Stimulated activated CD4-positive, alpha-beta T cell treated with anti-CD3 and anti-CD28 coated beads, Interleukin-2, amount 100 ng/mL, for 24 hours (primary cell): Measurements from ENCODE around the gene TTC27.
"Not testable (repeated sequence)": the region's sequence is repeated elsewhere in the genome, so short reads cannot be mapped to it uniquely, and the experiment has no call there.

Experiments used
- DNase-seq, 2 donors: peaks; one replicate each; pipeline ENCODE4 v3.0.0-alpha.2; 2020

The TTC27 gene

DNA sequence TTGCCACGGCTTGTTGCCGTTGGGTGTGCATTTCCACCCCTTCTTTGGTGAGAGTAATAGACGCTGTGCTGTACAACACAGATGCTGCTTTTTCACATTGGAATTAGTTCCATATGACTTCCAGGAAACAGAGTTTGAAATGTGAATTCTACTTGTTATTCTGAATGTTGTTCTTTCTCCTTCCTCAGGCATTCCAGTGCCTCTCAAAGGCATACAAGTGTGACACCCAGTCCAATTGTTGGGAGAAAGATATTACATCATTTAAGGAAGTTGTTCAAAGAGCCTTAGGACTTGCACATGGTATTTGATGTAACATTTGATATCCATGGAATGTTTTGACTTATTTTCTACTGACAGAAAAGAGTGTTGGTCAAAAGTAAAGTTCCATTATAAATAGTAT, 184.5 kb downstream of the TTC27 start:
- no peak for DNase-seq

DNA sequence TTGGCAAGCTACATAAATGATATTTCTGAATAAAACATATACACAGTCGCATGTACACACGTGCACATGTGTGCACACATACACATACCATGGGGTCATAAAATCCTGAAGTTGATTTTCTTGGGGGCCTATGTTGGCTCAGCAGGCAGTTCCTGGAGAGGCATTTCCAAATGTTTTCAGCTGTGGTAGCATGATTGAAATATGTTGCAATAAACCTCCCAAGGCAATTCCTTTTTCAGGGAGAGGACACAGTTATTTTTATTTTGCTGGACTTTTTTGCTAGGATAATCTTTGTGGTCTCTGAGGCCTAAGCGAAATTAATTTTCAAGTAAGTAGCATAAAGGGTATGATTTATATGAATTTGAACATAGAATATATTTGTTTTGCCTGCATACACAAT, 192.2 kb downstream of the TTC27 start:
- DNase-seq, result no peak

DNA sequence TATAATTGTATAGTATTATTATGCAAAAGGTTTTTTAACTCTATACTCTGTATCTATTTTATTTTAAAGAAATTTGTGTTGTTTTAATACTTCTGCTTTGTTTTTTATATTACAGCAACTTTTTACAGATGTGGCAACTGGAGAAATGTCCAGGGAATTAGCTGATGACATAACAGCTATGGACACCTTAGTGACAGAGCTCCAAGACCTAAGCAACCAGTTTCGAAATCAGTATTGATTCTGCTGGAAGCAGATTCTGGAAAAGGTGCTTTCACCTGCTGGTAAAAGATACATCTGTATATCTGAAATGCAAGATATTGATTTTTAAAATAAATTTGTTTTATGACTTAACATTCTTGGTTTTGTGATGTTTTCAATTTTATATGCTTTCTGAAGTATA, 192.9 kb downstream of the TTC27 start:
- DNase-seq, result no peak

DNA sequence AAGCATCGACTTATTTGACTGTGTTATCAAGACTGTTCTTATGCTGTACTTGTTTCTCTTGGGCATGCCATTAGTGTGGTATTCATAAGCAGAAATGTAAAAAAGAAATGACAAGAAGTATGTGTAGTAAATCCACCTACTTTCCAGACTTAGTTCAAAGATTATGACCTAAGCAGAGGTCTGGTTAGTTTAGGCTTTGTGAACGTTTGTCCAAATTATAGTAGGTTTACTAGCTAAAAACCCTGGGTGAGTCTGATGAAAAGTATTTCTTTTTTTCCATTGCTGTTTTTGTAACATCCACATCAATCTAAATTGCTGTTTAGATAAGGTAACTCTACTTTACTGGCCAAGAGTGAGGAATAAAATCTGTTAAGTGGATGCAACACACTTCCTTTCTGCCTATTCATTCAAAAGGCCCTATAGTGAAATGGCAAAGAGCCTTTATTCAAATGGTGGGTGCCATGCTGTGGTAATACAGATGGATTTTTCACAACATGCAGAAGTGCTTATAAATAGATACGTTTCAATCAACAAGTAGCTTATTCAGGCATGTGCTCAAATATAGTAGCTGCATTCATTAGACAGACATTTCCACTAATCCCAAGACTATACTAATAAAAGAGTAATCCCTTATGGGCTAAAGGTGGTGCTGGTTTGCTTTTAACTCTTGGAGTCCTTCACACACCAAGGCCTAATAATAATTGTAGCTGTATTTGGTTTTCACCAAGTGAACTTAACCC, 196.4 kb downstream of the TTC27 start:
- DNase-seq, result no peak

DNA sequence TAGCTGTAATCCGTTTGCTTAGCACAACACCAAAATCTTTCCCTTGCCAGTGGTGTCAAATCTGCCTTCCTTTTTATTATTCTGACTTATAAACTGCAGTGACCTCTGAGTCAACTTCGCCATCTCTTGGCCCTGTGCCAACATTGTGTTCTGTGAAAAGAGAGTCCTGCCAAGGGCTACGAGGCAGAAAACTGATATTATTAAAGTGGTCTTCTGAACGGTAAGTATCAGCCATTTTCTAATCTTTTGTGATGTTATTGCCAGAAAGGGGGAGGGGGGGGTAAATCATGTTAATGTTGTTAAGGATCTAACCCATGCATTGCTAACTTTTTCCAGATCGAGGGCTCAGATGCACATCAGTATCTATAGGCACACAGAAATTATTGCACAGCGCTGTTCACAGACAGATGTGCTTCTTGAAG, 197.5 kb downstream of the TTC27 start:
- DNase-seq, result no peak

DNA sequence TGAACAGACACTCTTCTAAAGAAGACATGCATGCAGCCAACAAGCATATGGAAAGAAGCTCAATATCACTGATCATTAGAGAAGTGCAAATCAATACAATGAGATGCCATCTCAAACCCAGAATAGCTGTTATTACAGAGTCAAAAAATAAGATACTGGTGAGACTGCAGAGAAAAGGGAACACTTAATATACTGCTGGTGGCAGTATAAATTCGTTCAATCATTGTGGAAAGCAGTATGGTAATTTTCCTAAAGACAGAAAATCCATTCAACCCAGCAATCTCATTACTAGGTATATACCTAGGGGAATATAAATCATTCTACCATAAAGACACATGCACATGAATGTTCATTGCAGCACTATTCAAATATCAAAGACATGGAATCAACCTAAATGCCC, 202.3 kb downstream of the TTC27 start:
- DNase-seq, result no peak

DNA sequence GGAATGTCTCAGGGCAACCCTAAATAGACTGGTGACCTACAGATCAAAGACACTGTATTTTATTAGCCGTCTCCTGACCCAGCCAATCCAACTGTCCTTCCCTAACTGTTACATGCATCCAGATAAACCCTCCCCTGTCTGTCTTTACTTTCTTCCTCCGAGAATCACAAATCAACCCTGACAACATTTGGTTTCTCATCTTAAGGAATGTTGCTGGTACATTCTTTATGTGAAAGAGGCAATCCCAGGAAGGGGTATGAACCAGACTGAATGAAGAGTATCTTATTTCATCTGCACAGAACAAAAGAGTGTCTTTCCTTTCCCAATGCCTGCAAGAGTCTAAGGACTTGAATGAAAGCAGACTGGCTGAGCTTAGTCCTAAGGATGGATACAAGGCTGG, 205.0 kb downstream of the TTC27 start:
- no peak for DNase-seq

DNA sequence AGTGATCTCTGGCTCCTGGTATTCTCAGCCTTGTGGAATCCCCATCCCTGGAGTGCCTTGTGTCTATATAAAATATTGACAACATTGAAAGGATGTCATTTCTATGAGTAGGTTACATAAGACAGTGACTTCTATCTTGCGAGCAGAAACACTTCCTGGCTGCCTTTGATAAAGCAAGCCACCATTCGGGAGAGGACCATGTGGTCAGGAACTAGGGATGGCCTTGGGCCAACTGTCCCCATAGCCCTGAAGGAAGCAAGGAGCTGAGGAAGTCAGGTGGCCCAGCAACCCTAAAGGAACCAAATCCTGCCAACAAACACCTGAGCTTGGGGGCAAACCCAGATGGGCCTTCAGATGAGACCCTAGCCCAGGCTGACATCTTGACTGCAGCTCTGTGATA, 205.9 kb downstream of the TTC27 start:
- DNase-seq, result no peak

DNA sequence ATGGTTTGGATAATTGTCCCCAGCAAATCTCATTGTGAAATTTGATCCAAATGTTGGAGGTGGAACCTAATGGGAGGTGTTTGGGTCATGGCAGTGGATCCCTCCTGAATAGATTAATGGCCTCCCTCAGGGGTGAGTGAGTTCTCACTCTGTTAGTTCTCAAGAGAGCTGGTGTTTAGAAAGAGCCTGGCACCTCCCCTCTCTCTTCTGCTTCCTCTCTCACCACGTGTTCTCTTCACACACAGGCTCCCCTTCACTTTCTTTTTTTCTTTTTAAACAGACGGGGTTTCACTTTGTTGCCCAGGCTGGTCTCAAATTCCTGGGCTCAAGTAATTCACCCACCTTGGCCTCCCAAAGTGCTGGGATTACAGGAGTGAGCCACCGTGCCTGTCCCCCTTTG, 207.3 kb downstream of the TTC27 start:
- no peak for DNase-seq

DNA sequence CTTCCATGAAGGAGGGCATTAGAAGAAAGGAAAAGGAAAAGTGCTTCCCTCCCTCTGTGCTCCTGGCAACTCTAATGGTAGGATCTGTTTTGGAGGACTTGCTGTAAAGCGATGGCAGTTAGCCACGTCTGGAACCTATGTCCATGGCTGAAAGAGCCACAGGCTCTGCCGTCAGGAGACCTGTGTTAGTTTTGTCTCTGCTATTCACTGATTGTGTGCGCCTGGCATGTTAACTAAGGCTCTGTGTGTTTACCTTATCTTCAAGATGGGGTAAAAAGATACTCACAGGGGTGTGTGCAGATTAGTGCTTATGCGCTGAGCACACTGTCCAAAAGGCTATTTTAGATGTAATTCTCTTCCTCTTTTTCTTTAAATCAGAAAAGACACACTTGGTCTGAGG, 209.1 kb downstream of the TTC27 start:
- DNase-seq, result no peak

DNA sequence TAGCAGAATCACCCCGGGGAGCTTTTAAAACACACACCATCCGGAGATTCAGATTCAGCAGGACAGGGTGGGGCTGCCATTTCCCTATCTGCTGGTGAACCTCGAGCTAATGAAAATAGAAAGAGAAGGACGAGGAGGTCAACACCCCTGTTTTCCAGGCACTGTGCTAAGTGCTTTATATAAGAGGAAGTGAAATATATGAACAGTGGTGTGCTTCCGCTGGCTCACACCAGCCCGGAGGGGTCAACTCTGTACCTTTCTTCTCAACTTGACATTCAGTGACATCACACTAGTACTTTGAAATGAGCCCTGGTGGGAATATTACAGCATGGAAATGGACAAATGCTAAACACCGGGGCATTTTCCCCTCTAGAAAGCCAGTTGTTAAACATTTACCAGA, 210.6 kb downstream of the TTC27 start:
- no peak for DNase-seq

DNA sequence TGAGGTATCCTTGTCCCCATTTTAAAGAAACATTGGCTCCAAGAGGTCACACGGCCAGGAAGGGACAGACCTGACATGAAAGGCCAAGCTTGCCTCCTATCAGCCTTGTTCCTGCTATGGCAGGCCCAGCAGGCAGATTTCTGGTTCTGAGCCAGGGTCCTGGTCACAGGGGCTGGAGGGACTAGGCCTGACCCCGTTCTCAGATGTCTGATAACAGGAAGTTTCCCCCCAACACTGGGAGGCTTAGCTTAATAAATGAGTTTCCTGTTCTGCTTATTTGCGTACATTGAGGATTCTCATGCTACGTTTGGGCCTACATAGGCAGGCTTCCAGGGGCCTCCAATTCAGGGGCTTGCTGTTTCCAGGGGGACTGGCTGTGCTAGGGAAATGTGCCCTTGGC, 211.1 kb downstream of the TTC27 start:
- DNase-seq, result no peak

DNA sequence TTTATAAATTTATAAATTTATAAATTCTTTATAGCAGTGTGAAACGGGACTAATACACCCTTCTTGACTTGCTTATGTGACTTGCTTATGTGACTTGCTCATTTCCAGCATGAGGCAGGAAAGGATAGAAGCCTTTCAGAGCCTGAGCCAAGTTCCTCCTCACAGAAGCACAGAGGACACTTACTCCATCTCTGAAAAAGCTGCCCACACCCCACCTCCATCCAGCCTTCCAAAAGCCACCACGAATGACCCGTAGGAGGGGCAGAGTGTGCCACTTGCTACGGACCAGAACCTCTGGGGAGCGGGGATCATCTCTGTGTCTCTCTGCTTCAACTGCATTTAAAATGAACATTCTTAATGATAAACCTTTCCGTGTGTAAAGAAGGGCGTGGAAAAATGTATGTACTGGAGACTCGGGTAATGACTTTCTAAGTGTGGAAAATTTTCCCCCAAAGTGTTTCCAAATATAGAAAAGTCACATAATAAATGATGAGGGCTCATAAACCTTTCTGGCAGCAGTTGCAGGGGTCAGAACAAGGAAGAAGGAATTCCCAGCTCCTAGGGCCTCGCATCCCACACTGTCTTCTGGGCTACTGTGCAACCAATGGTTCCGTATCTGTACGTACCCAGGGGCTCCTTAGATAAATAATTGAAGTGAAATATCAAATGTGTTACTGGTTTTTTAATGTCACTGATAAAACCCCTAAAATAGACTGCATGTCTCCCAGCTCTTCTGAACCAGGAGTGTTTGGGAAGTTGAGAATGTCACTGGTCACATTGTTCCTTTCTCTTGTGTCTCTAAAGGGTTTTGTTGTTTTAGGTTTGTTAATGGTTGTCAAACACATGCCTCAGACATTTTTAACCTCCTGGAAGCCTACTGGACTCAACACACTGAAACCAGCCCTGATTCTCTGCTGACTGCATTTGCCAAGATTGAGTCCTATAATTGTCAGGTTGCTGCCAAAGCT, 214.4 kb downstream of the TTC27 start:
- DNase-seq, result no peak

DNA sequence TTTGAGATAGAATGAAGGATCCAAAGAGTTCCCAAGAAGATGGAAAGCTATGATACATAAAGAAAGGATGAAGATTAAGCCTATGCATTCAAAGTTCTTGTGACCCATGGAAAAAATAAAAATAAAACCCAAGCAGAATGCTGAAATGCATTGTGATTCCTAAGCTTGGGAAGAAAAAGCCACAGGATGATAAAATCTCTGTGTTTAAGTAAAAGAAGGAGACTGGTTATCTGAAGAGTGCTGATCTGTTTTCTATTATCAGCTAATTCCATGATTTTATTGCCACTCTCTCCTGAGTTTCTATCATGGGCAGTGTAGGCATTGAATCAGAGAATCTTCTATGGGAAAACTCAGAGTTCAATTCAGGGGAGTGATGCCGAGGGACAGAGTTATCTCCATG, 215.8 kb downstream of the TTC27 start:
- DNase-seq, result no peak

DNA sequence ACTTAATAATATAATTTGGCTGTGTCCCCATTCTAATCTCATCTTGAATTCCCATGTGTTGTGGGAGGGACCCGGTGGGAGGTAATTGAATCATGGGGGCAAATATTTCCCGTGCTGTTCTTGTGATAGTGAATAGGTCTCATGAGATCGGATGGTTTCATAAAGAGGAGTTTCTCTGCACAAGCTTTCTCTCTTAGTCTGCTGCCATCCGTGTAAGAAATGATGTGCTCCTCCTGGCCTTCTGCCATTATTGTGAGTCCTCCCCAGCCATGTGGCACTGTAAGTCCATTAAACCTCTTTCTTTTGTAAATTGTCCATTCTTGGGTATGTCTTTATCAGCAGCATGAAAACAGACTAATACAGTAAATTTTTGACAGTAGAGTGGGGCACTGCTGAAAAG, 216.4 kb downstream of the TTC27 start:
- DNase-seq, result no peak

DNA sequence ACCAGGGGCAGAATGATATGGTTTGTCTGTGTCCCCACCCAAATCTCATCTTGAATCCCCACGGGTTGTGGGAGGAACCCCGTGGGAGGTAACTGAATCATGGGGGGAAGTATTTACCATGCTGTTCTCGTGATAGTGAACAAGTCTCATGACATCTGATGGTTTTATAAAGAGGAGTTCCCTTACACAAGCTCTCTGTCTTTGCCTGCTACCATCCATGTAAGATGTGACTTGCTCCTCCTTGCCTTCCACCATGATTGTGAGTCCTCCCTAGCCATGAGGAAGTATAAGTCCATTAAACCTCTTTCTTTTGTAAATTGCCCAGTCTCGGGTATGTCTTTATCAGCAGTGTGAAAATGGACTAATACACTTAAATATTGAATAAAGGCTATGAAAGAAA, 218.4 kb downstream of the TTC27 start:
- DNase-seq, result not testable (repeated sequence)

DNA sequence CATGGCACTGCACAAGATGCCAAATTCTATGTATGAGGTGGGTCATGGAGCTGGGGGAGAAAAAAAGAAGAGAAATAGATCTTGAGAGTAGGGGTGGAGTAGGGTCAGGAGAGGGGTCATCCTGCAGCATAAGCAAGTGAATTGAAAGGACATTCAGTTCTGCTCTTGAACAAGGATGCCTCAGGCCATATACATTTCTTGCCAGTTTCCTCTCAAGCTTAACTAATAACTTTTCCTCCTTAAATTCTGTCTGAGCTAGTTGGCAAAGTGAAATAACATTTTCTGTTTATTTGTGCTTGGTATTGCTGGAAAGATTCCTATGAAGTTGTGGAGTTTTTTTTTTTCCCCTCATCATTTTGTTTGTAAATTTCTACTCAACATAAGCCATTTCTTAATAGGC, 219.9 kb downstream of the TTC27 start:
- no peak for DNase-seq

DNA sequence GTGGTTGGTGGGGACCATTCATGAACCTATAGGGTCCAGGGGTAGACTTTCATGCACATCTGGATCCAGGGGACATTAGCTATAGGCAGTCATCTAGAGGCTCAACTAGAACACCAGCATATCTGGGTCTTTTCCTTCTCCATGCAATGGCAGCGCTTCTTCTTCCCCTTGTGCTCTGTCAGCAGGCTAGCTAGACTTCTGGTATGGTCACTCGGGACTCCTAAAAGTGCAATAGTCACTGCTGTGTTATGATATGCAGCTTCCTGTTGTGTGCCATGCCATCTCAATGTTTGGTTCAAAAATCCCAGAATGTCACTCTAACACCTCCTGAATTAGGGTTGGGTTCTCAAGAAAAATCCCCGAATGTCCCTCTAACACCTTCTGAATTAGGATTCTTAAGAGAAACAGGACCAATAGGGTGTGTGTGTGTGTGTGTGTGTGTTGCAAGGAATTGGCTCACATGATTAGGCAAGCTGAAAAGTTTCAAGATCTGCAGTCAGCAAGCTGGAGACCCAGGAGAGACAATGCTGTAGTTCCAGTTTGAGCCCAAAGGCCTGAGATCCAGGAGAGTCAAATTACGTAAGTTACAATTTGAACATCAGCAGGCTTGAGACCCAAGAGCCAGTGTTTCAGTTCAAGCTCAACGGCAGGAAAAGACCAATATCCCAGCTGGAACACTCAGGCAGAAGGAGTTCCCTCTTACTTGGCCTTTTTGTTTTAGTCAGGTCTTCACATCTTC, 221.8 kb downstream of the TTC27 start:
- DNase-seq, result no peak

DNA sequence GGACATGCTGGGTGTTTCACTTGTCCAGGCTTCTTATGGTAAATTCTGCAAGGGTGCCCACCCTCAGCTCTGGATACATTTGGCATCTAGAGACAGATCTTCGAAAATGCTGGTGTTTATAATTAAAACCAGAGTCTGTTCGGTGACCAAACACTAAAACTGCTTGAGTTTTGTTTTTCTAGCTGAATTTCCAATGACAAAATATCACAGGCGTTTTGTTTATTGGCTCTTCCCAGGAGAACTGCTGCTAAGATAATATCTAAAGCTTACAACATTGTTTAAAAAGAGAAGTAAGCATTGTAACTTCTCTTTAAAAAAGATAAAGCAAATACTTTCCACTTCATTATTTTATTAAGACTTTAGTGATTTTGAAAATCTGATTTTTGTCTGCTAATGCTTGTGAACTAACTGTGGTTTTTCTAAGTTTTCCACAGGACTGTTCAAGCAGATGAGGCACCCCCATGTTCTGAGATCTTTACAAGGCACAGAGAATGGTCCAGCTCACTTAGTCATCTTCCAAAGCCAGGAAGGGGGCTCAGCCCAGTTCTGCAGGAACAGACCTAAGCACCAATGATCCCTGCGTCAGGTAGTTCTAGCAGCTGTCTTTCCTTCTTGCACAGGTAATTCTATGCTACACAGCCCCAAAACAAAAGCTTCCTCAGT, 224.1 kb downstream of the TTC27 start:
- DNase-seq, result no peak

DNA sequence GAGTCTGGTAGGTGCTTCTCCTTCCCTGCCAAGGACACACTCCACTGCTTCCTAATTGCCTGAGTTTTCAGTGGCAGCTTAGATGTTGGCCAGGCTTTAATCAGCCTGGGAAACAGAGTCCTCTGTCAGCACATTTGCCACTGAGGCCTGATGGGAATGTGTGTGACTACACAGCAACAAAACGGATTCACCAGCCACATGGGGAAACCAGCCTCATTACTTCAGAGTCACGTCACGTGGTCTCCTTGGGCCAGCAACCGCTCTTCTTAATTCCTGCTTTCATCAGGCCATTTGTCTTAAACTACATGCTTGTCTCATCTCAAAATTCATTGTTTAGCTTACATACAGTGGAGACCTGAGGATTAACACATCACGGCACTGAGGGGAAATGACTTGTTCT, 225.0 kb downstream of the TTC27 start:
- DNase-seq, result no peak

DNA sequence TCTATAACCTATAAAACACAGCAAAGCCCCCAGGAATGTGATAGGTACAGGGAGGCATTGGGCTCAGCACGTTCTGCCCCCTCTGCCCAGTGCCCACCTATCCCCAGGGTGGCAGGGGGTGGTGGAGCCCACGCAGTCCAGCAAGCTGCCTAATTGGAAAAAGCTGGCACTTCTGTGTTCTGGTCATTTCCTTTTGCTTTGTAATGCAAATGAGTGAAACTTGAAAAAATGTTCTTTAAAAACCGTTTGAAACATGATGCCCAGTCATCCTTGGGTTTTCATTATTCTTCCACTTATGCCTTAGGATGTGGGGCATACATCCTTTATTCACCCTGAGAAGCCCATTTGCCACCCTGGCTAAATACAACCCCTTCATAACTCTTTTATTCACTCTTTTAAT, 229.0 kb downstream of the TTC27 start:
- no peak for DNase-seq

DNA sequence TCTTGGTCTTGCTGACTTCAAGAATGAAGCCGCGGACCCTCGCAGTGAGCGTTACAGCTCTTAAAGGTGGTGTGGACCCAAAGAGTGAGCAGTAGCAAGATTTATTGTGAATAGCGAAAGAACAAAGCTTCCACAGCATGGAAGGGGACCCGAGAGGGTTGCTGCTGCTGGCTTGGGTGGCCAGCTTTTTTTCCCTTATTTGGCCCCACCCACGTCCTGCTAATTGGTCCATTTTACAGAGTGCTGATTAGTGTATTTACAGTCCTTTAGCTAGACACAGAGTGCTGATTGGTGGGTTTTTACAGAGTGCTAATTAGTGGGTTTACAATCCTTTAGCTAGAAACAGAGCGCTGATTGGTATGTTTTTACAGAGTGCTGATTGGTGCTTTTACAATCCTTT, 230.9 kb downstream of the TTC27 start:
- DNase-seq, result no peak

DNA sequence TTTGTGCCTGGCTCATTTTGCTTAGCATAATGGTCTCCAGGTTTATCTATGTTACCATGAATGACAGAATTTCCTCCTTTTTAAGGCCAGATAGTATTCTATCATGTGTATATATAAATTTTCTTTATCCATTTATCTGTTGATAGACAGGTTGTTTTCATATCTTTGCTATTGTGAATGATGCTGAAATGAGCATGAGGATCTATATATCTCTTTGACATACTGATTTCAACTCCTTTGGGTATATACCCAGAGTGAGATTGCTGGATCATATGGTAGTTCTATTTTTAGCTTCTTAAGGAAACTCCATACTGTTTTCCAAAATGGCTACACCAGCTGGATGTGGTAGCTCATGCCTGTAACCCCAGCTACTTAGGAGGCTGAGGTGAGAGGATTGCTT, 232.5 kb downstream of the TTC27 start:
- no peak for DNase-seq
